HG03442 (cell line): ENCODE measurements around the gene MYO10.
"Not testable (repeated sequence)": the region's sequence is repeated elsewhere in the genome, so short reads cannot be mapped to it uniquely, and the experiment has no call there.

Source experiments
- ATAC-seq: cut with Tn5 transposase; IDR thresholded peaks from one replicate; pipeline ENCODE4 v1.9.1; 2021; ENCODE audit warnings: mild to moderate bottlenecking, moderate library complexity; ENCODE audit not compliant: unreplicated experiment

Gene MYO10

DNA sequence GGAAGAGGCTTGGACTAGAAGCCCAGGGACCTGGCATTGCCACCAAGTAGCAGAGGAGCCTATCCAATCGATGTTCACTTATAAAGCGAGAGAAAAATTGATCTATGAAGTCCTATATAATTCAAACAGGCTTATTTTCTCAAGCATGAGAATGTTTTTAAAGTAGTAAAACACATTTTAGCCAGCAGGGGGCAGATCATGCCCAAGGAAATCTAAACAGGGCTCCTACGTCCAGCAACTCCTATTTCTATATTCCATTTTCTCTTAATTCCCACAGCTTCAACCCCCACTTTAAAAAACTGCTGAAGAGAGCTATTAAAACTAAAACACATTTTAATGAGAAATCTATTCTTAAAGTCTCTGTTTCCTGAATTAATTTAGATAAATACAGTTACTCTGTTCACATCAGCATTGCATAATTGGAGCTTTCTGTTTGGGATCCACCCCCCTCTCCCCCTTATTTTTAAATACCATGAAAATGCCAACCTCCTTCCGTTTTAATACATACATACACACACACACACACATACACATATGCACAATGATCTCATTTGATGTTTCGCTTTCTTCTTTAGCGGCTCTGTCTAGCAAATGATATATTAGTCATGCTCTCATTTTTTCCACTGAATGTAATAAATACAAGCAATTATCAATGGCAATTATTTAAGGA lies 144.9 kb downstream of the MYO10 start:
- peak; percentile 58 for ATAC-seq

DNA sequence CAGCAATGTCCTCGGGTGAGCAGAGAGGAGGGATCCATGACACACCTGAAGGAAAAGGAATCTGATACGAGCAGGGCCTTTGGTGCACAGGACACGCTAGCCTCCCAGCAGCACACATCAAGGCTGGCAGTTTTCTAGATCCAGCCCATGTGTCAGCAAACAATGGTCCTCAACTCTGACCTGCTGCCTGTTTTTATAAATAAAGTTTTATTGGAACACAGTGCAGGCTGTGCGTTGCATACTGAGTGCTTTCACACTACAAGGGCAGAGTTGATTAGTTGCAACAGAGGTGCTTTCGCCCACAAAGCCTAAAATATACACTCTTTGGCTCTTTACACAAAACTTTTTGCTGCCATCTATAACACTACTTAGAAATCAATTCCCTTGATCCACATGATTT lies 147.1 kb downstream of the MYO10 start:
- ATAC-seq: no peak

DNA sequence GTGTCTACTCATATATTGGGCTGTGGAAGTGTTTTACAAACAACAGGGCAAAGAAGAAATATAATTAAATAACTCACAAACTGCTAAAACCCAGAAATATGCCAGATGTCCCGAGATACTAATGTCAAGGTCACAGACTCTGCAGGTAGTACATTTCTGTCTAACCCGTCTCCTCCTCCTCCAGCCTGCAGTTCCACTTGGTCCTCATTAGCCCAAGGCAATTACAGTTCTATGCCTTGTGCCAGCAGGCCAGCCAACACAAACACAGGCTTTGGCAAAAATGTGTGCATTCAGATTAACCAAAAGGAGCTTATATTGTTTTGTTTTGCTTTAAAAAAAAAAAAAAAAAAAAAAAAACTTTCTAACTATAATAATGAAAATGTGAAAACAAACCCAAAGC lies 148.8 kb downstream of the MYO10 start:
- ATAC-seq: no peak

GRCh38 chr5:16784843-16785791 lies 151.0 kb downstream of the MYO10 start:
- ATAC-seq: peak; percentile 98

GRCh38 chr5:16784088-16784487 lies 152.0 kb downstream of the MYO10 start:
- no peak for ATAC-seq

GRCh38 chr5:16781828-16782626 lies 154.1 kb downstream of the MYO10 start:
- no peak for ATAC-seq

GRCh38 chr5:16780325-16780724 lies 155.8 kb downstream of the MYO10 start:
- no peak for ATAC-seq

DNA sequence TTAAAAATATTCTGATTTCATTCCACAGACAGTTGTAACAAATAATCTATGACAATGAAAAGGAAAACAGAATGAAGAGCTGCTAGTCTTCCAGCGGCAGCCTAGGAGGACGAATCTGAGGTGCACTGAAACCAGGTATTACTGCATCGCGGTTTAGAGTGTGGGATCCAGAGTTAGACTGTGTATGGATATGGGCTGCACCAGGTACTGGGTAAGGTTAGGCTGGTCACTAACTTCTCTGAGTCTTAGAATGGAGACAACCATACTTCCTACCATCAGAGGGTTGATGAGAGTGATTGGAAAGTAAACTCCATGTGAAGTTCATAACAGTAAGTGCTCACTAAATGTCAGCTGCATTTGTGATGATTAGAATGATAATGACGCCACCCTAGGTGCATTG lies 158.7 kb downstream of the MYO10 start:
- no peak for ATAC-seq

DNA sequence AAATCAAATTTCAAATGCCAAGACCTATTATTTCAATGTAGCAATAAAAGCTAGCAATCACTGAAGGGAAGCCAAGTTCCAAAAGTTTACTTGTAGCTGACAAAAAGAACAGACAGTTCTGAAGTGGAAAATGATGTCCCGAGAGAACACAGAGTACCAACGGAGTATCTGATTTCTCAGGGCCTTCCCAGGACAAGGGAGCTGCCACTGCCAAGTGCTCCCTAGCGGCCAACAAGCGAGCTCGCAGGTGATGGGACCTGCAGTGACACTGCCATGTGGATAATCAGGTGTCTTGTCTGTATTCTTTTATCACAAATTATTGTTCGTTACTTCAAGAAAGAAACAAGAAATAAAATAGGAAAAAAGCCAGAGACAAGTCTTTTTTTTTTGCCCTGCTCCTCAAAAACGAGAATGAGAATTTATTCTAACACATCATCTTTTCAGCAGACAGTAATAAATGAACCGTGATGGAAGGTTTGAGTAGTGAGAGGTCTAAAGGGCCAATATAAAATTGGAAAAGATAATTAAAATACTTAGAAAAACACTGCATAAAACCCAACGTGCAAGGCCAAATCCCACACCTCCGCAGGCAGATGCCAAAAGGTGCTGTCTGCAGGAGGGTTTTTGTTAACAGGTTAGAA lies 159.4 kb downstream of the MYO10 start:
- no peak for ATAC-seq

GRCh38 chr5:16774806-16775205 lies 161.3 kb downstream of the MYO10 start:
- no peak for ATAC-seq

GRCh38 chr5:16773991-16774390 lies 162.1 kb downstream of the MYO10 start:
- no peak for ATAC-seq

DNA sequence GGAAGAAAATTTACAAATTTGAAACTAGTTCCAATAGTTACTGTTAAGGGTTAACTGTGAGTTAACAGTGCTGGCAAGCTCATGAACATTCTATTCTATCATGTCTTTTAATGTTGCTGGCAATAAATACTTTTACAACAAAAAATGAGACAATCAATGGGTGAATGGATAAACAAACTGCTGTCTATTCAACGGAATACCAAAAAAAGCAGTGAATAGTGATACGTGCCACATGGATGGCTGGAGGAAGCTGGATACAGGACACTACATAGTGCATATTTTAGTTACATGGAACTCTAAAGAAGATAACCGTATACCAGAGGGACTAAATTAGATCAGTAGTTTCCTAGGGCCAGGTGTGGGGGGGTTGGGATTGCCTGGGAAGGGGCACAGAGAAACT lies 163.5 kb downstream of the MYO10 start:
- no peak for ATAC-seq

- no peak for ATAC-seq
These were observed 167.9 kb downstream of the MYO10 start for GRCh38 chr5:16768184-16768583.

DNA sequence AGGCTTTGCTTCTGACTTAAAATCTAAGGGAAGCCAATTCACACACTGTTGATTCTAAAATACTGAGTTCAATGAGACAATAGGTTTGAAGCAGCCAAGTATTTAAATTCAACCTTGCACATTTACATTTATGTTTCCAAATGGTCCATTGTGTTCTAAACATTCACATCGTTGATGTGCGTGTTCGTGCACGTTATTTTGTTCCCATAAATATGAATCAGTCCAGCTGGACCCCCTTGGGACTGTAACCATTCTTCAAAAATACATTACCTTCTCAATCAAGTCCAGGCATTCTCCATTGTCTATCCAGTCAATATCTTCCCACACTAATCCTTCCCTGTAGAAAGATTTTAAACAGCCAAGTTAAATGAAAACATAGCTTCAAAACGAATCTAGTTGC lies 172.9 kb downstream of the MYO10 start:
- ATAC-seq: no peak

DNA sequence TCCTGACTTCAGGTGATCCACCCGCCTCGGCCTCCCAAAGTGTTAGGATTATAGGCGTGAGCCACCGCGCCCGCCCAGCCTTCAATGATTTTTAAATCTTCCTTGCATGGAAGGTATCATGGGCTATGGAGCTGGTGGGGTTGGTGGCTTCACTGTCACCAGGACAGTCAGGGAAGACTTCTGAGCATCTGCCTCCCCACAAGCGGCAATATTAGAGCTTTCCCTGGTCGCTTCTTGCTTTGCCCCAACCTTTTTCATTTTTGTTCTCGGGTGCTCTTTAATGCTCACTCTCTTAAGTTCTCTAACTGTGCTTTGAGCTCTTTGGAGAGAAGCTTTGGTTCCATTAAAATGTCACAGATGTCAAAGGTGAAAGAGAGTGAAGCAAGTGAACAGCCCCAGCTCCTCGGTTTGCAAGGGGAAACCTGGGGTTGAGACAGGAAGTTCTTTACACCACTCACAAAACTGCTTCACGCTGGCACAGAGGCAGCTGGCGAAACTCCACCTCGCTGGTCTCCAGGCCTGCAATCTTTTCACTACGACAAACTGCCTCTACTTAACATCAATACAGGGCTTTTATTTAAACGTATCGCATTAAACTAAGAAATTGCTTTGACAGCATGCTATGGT lies 176.8 kb downstream of the MYO10 start:
- ATAC-seq: peak; percentile 65

GRCh38 chr5:16757989-16758501 lies 178.0 kb downstream of the MYO10 start:
- no peak for ATAC-seq

DNA sequence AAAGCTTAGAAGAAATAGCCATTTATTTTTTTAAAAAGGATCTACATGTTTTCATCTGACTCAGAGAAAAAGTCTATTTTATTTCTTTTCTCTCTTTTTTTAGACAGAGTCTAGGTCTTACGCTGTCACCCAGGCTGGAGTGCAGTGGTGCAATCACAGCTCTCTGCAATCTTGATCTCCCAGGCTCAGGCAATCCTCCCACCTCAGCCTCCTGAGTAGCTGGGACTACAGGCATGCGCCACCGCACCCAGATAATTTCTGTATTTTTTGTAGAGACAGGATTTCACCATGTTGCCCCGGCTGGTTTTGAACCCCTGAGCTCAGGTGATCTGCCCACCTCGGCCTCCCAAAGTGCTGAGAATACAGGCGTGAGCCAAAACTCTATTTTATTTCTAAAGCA lies 178.5 kb downstream of the MYO10 start:
- ATAC-seq: not testable (repeated sequence)

GRCh38 chr5:16757146-16757545 lies 178.9 kb downstream of the MYO10 start:
- ATAC-seq: no peak

DNA sequence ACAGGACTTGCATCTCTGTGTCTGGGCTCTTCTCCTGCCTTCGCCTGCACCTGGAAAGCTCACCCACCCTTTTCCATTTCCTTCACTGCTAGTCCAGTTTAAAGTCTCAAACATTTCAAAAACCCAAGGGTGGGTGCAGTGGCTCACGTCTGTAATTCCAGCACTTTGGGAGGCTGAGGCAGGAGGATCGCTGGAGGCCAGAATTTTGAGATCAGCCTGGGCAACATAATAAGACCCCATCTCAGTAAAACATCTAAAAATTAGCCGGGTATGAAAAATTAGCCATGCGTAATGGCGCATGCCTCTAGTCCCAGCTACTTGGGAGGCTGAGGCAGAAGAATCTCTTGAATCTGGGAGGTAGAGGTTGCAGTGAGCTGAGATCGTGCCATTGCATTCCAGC lies 179.4 kb downstream of the MYO10 start:
- no peak for ATAC-seq

GRCh38 chr5:16755641-16756040 lies 180.4 kb downstream of the MYO10 start:
- ATAC-seq: no peak
